ENCODE data around the gene PCDHA9. TPM values are rescaled to one million over a fixed set of nuclear protein-coding genes. Genes with fewer than 3 reads are reported as not detected.
A peak's percentile ranks its signal among the peaks of the same experiment; 100 is the strongest.
"Not testable (repeated sequence)": the region's sequence is repeated elsewhere in the genome, so short reads cannot be mapped to it uniquely, and the experiment has no call there.

The PCDHA9 gene
- total RNA-seq, 4 donors from 2014 or later, result 0.17 to 0.54 (median 0.29) TPM

DNA sequence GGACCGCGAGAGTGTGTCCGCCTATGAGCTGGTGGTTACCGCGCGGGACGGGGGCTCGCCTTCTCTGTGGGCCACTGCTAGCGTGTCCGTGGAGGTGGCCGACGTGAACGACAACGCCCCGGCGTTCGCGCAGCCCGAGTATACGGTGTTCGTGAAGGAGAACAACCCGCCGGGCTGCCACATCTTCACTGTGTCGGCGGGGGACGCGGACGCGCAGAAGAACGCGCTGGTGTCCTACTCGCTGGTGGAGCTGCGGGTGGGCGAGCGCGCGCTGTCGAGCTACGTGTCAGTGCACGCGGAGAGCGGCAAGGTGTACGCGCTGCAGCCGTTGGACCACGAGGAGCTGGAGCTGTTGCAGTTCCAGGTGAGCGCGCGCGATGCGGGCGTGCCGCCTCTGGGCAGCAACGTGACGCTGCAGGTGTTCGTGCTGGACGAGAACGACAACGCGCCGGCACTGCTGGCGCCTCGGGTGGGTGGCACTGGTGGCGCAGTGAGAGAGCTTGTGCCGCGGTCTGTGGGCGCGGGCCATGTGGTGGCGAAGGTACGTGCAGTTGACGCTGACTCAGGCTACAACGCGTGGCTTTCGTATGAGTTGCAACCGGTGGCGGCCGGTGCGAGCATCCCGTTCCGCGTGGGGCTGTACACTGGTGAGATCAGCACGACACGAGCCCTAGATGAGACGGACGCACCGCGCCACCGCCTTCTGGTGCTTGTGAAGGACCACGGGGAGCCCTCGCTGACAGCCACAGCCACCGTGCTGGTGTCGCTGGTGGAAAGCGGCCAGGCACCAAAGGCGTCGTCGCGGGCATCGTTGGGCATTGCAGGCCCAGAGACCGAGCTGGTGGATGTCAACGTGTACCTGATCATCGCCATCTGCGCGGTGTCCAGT is 12.3 kb upstream of the PCDHA9 start:
- Histone ChIP-seq H3K4me1 (no peaks in the 10 kb centered on the region), H3K27ac (no peak overlapping the region), H3K4me3 (replicated peaks in 1 of 3) (no peak overlapping the region), H3K9me3 (no peaks in the 10 kb centered on the region), H3K36me3 (no peaks in the 10 kb centered on the region), H3K27me3 (no peaks in the 10 kb centered on the region)
- WGBS, 2 donors, result 38 to 52% methylated on average over 24 to 54 of the region's 103 CpGs
- DNase-seq, result no peak
- TF ChIP-seq POLR2A (IDR thresholded peaks at IDR 0.05), result no peak
- TF ChIP-seq, protein P1, sequence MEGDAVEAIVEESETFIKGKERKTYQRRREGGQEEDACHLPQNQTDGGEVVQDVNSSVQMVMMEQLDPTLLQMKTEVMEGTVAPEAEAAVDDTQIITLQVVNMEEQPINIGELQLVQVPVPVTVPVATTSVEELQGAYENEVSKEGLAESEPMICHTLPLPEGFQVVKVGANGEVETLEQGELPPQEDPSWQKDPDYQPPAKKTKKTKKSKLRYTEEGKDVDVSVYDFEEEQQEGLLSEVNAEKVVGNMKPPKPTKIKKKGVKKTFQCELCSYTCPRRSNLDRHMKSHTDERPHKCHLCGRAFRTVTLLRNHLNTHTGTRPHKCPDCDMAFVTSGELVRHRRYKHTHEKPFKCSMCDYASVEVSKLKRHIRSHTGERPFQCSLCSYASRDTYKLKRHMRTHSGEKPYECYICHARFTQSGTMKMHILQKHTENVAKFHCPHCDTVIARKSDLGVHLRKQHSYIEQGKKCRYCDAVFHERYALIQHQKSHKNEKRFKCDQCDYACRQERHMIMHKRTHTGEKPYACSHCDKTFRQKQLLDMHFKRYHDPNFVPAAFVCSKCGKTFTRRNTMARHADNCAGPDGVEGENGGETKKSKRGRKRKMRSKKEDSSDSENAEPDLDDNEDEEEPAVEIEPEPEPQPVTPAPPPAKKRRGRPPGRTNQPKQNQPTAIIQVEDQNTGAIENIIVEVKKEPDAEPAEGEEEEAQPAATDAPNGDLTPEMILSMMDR (IDR thresholded peaks at IDR 0.05), result no peak
- intact Hi-C loops (cut with DNase I), result no loop called here

DNA sequence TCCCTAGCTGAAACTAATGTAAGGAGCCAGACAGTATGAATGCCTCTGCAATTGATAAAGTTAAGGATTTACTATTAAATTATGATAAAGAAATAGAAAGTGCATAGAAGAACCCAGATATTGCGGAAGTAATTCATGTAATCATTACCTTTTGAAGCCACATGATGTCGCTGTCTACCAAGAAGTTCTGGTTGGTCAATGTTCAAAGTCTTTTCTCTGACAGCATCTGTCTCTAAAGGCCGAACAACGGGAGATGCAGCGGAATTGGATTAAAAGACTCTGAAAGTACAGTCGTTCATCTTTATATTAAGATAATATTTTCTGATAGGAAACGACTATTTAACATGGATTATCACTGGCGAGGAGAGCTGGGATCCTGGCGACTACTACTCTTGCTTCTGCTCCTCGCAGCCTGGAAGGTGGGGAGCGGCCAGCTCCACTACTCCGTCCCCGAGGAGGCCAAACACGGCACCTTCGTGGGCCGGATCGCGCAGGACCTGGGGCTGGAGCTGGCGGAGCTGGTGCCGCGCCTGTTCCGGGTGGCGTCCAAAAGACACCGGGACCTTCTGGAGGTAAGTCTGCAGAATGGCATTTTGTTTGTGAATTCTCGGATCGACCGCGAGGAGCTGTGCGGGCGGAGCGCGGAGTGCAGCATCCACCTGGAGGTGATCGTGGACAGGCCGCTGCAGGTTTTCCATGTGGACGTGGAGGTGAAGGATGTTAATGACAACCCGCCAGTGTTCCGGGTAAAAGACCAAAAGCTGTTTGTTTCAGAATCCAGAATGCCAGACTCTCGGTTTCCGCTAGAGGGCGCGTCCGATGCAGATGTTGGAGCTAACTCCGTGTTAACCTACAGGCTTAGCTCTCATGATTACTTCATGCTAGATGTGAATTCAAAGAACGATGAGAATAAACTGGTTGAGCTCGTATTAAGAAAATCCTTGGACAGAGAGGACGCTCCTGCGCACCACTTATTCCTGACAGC is 6.9 kb upstream of the PCDHA9 start, which contains the start of gene PCDHA8:
Gene PCDHA8, plus strand, starts transcription at position 210 of the 985 bp plus-strand sequence. Its CDS starts 135 bp downstream, at position 345.
- WGBS, 2 donors, result 21 to 23% methylated on average over 31 to 45 of the region's 47 CpGs
- intact Hi-C loops (cut with DNase I), result no loop called here
- no peaks in the 10 kb centered on the region for H3K27me3 ChIP-seq
- no peaks in the 10 kb centered on the region for H3K36me3 ChIP-seq
- no peaks in the 10 kb centered on the region for H3K4me1 ChIP-seq
- H3K4me3 ChIP-seq (replicated peaks in 1 of 3), result no peak within 1 kb of the TSS
- H3K9me3 ChIP-seq, result no peaks in the 10 kb centered on the region
- TF ChIP-seq, protein P1 (IDR thresholded peaks at IDR 0.05), result peak in 1 of 6 experiments; percentile 12
- no peak for TF ChIP-seq POLR2A (IDR thresholded peaks at IDR 0.05)
- no peak within 1 kb of the TSS for H3K27ac ChIP-seq
- DNase-seq, result no peak

DNA sequence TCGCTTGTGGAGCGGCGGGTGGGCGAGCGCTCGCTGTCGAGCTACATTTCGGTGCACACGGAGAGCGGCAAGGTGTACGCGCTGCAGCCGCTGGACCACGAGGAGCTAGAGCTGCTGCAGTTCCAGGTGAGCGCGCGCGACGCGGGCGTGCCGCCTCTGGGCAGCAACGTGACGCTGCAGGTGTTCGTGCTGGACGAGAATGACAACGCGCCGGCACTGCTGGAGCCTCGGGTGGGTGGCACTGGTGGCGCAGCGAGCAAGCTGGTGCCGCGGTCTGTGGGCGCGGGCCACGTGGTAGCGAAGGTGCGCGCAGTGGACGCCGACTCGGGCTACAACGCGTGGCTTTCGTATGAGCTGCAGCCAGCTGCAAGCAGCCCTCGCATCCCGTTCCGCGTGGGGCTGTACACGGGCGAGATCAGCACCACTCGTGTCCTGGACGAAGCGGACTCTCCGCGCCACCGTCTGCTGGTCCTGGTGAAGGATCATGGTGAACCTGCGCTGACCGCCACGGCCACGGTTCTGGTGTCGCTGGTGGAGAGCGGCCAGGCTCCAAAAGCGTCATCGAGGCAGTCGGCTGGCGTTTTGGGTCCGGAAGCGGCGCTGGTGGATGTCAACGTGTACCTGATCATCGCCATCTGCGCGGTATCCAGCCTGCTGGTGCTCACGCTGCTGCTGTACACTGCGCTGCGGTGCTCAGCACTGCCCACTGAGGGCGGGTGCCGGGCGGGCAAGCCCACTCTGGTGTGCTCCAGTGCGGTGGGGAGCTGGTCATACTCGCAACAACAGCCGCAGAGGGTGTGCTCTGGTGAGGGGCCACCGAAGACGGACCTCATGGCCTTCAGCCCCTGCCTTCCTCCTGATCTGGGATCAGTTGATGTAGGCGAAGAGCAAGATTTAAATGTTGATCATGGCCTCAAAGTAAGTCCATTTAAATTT is 5.1 kb upstream of the PCDHA9 start:
- Histone ChIP-seq H3K27ac (no peak overlapping the region), H3K4me3 (replicated peaks in 1 of 3) (no peak overlapping the region), H3K36me3 (no peaks in the 10 kb centered on the region), H3K9me3 (no peaks in the 10 kb centered on the region), H3K4me1 (no peaks in the 10 kb centered on the region), H3K27me3 (peaks cover 6% of the 10 kb centered on the region)
- 48% methylated on average over 36 to 37 of the region's 87 CpGs for WGBS, 2 donors
- no peak for DNase-seq
- TF ChIP-seq, protein P1 (IDR thresholded peaks at IDR 0.05), result no peak
- intact Hi-C loops (cut with DNase I), result no loop called here

DNA sequence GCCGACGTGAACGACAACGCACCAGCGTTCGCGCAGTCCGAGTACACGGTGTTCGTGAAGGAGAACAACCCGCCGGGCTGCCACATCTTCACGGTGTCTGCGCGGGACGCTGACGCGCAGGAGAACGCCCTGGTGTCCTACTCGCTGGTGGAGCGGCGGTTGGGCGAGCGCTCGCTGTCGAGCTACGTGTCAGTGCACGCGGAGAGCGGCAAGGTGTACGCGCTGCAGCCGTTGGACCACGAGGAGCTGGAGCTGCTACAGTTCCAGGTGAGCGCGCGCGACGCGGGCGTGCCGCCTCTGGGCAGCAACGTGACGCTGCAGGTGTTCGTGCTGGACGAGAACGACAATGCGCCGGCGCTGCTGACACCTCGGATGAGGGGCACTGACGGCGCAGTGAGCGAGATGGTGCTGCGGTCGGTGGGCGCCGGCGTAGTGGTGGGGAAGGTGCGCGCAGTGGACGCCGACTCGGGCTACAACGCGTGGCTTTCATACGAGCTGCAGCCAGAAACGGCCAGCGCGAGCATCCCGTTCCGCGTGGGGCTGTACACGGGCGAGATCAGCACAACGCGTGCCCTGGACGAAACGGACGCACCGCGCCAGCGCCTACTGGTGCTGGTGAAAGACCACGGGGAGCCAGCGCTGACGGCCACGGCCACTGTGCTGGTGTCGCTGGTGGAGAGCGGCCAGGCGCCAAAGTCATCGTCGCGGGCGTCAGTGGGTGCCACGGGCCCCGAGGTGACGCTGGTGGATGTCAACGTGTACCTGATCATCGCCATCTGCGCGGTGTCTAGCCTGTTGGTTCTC is 1.9 kb downstream of the PCDHA9 start:
- DNase-seq; H3K4me3 ChIP-seq (replicated peaks in 1 of 3); H3K9me3 ChIP-seq; intact Hi-C loops (cut with DNase I); H3K27me3 ChIP-seq; H3K4me1 ChIP-seq; H3K27ac ChIP-seq; H3K36me3 ChIP-seq: not testable (repeated sequence)
- 33 to 41% methylated on average over 41 to 59 of the region's 101 CpGs for WGBS, 2 donors
